Kidney (tissue), 14 donors: ENCODE data around the gene F2RL3. TPM values are rescaled to one million over a fixed set of nuclear protein-coding genes. Genes with fewer than 3 reads are reported as not detected.

Experiments used
- DNase-seq, 5 donors: peaks; one replicate each; pipeline ENCODE4 v3.0.0-alpha.2; 2013 to 2020
- FAIRE-seq: peaks from 2 replicates; lab custom pipeline; 2012; peaks lifted over from hg19 to GRCh38; lab: Jason Lieb, UNC
- H3K27ac ChIP-seq, 2 donors: one replicate each; pipeline ENCODE4 v1.7.0; 2013; ENCODE audit warnings: low read depth in 2 of 2, low read length in 2 of 2, inconsistent platforms in 1 of 2
- H3K27me3 ChIP-seq: one replicate; pipeline ENCODE4 v1.7.1; 2013; ENCODE audit warnings: low read length, inconsistent platforms; ENCODE audit not compliant: control insufficient read depth, insufficient read depth
- H3K36me3 ChIP-seq, 3 donors: one replicate each; pipeline versions ENCODE4 v1.7.0 to v1.7.1; 2013; ENCODE audit warnings: low read length in 3 of 3, control low read depth in 1 of 3, inconsistent platforms in 1 of 3; ENCODE audit not compliant: insufficient read depth in 3 of 3, control insufficient read depth in 2 of 3
- H3K4me1 ChIP-seq, 3 donors: one replicate each; pipeline versions ENCODE4 v1.7.0 to v1.7.1; 2013; ENCODE audit warnings: low read length in 3 of 3, inconsistent platforms in 1 of 3, low read depth in 1 of 3; ENCODE audit not compliant: control insufficient read depth in 2 of 3, insufficient read depth in 2 of 3
- H3K4me3 ChIP-seq, 3 donors: one replicate each; pipeline versions ENCODE4 v1.7.0 to v1.8.1; 2013; ENCODE audit warnings: low read length in 3 of 3, control low read depth in 1 of 3, inconsistent platforms in 1 of 3
- H3K9ac ChIP-seq, 3 donors: one replicate each; pipeline versions ENCODE4 v1.7.0 to v1.7.1; 2013; ENCODE audit warnings: low read length in 3 of 3, control low read depth in 1 of 3, inconsistent platforms in 1 of 3
- H3K9me3 ChIP-seq, 3 donors: one replicate each; pipeline versions ENCODE4 v1.7.0 to v1.7.1; 2013; ENCODE audit warnings: low read length in 3 of 3, control low read depth in 1 of 3, inconsistent platforms in 1 of 3; ENCODE audit not compliant: control insufficient read depth in 2 of 3, insufficient read depth in 1 of 3
- CTCF ChIP-seq: IDR thresholded peaks from 3 replicates; pipeline ENCODE4 v1.5.1; 2012; ENCODE audit warnings: mild to moderate bottlenecking, moderate library complexity, borderline replicate concordance; ENCODE audit not compliant: insufficient read depth; ENCODE audit errors: extremely low read depth
- intact Hi-C: fragments of 100-400 bp; cut with DNase I; formaldehyde crosslinking; loops from one replicate; pipeline ENCODE4 v1.11.1; 2022
- polyA plus RNA-seq: library from polyadenylated mRNA; stranded (reverse); fragments of 350-450 nt; fragmentation: Illumina TruSeq; extraction: RNeasy Lipid Tissue Mini Kit (QIAGEN cat#74804); gene quantifications from one replicate; pipeline ENCODE4 v1.2.3, GENCODE V29; 2014; ENCODE audit warnings: low read depth, low replicate concordance; ENCODE audit not compliant: insufficient read depth
- total RNA-seq: library from RNA; stranded (reverse); fragmentation: NEBNext Ultra II Directional; extraction: Animal tissue kit (Norgen Biotek cat#: 25700); gene quantifications from one replicate; pipeline ENCODE4 v1.2.1, GENCODE V29; 2021
- donor health status: control.
- donor health status: control.
- donor health status: control.
- donor health status: control.
- donor health status: control.
- donor health status: DM: yes; HTN: yes; CAD: no.
- donor health status: Normal renal cell carcinoma (clear cell type).

F2RL3 gene
- total and polyA plus RNA-seq, 2 donors from 2014 or later: 1.4 to 3.2 TPM

- H3K27ac ChIP-seq: no peak overlapping the region
- H3K36me3 ChIP-seq: peaks cover 0 to 38% (median 22%) of the 10 kb centered on the region in 3 donors
- intact Hi-C loops: no loop called here
- H3K9me3 ChIP-seq: no peaks in the 10 kb centered on the region
- no peaks in the 10 kb centered on the region for H3K27me3 ChIP-seq
- no peaks in the 10 kb centered on the region for H3K4me1 ChIP-seq
- H3K4me3 ChIP-seq: no peak overlapping the region
- no peak overlapping the region for H3K9ac ChIP-seq
- DNase-seq: no peak
- FAIRE-seq: no peak
- no peak for TF ChIP-seq CTCF
Observed at GRCh38 chr19:16862826-16863415, 25.9 kb upstream of the F2RL3 start.

GRCh38 chr19:16867211-16867610, 21.6 kb upstream of the F2RL3 start:
- no peak overlapping the region for H3K4me3 ChIP-seq
- no peaks in the 10 kb centered on the region for H3K4me1 ChIP-seq
- H3K27me3 ChIP-seq: no peaks in the 10 kb centered on the region
- DNase-seq (no peak), FAIRE-seq (no peak)
- no peaks in the 10 kb centered on the region for H3K9me3 ChIP-seq
- no peak overlapping the region for H3K27ac ChIP-seq
- intact Hi-C loops: no loop called here
- TF ChIP-seq CTCF: no peak
- H3K9ac ChIP-seq: no peak overlapping the region
- peaks cover 0 to 50% (median 25%) of the 10 kb centered on the region in 3 donors for H3K36me3 ChIP-seq

- Histone ChIP-seq H3K9me3 (no peaks in the 10 kb centered on the region), H3K9ac (no peak overlapping the region), H3K27me3 (no peaks in the 10 kb centered on the region), H3K36me3 (peaks cover 0 to 43% (median 22%) of the 10 kb centered on the region in 3 donors), H3K27ac (no peak overlapping the region), H3K4me3 (no peak overlapping the region), H3K4me1 (peaks cover 0 to 3% (median 0%) of the 10 kb centered on the region in 3 donors)
- no peak for FAIRE-seq
- peak in 1 of 5 donors; percentile 64 for DNase-seq
- TF ChIP-seq CTCF: no peak
- intact Hi-C loops: no loop called here
Observed at GRCh38 chr19:16868423-16869130, 20.2 kb upstream of the F2RL3 start.
